Activated CD4-positive, alpha-beta T cell treated with anti-CD3 and anti-CD28 coated beads, Interleukin-2, amount 10 ng/mL, durations not matched to agents 7 days and 5 days (primary cell): ENCODE measurements around the gene ABTB2. TPM values are rescaled to one million over a fixed set of nuclear protein-coding genes. Genes with fewer than 3 reads are reported as not detected.
"Not testable (repeated sequence)": the region's sequence is repeated elsewhere in the genome, so short reads cannot be mapped to it uniquely, and the experiment has no call there.

Source experiments
- CTCF ChIA-PET: fragments of 350-600 bp; sonication (Branson Sonifier 250); formaldehyde crosslinking; loops from one replicate; lab custom pipeline; 2021; ENCODE audit warnings: antibody characterized with exemption; lab: Charles Lee
- POLR2A ChIA-PET: fragments of 350-600 bp; sonication (Branson Sonifier 250); formaldehyde crosslinking; loops from one replicate; lab custom pipeline; 2021; ENCODE audit warnings: antibody characterized with exemption; lab: Charles Lee
- DNase-seq: peaks from one replicate; pipeline ENCODE4 v3.0.0-alpha.2; 2020
- H3K27ac Mint-ChIP-seq: one replicate; pipeline ENCODE4 v1.8.0; 2021; ENCODE audit warnings: mild to moderate bottlenecking, moderate library complexity, mixed read lengths
- H3K27me3 Mint-ChIP-seq: one replicate; pipeline ENCODE4 v1.8.0; 2021; ENCODE audit warnings: mixed read lengths
- H3K36me3 Mint-ChIP-seq: one replicate; pipeline ENCODE4 v1.8.0; 2021; ENCODE audit warnings: low read depth, mixed read lengths
- H3K4me1 Mint-ChIP-seq: one replicate; pipeline ENCODE4 v1.8.0; 2021; ENCODE audit warnings: mixed read lengths
- H3K4me3 Mint-ChIP-seq: one replicate; pipeline ENCODE4 v1.8.0; 2021; ENCODE audit warnings: mild to moderate bottlenecking, moderate library complexity, mixed read lengths
- H3K9me3 Mint-ChIP-seq: one replicate; pipeline ENCODE4 v1.8.0; 2021; ENCODE audit warnings: mixed read lengths
- total RNA-seq, 2 experiments: library from RNA; stranded (reverse); gene quantifications; one replicate each; pipeline ENCODE4 v1.2.3, GENCODE V29; 2021

Gene ABTB2
- under 1 TPM; 0.55 to 0.65 TPM for total RNA-seq

DNA sequence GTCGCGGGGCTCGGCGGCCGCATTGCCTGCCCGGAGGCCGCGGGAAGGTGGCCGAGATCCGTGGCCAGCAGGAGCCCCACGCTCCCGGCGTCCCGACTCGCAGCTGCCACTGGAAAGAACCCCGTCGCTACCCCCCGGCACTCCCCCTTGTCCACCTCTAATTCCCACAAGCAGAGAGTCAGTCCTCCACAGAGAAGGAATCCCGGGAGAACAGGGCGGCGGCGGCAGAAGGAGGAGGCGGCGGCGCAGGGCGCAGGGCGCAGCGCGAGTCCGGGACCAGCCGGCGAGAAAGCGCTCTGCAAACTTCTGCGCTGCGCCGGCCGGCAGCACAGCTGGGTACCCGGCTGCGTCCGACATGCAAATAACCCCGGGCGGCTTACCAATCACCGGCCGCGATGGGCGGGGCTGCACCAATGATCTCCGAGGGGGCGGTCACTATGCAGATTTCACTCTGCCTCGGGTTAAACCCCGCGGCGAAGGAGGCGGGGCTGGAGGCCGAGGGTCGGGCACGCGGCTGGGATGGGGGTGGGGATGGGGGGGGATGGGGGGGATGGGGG lies at the start of gene ABTB2:
TSS of gene ABTB2 (minus strand) at position 310 of the 557 bp plus-strand sequence.
- ChIA-PET POLR2A (interaction anchor here (0.6 kb wide), 1 partner anchor 13 kb away, joined by 3 read pairs; no protein-coding TSS in a partner anchor), CTCF (interaction anchor here (0.7 to 5.3 kb wide), 12 partner anchors 11 to 370 kb away, joined by 3 to 46 read pairs (median 4); no protein-coding TSS in a partner anchor)
- H3K4me3 Mint-ChIP-seq = peak within 1 kb of the TSS; percentile 80
- DNase-seq = peak; percentile 98
- H3K36me3 Mint-ChIP-seq = no peaks in the 10 kb centered on the region
- peaks cover 49% of the 10 kb centered on the region for H3K27me3 Mint-ChIP-seq
- peaks cover 18% of the 10 kb centered on the region for H3K4me1 Mint-ChIP-seq
- H3K9me3 Mint-ChIP-seq = no peaks in the 10 kb centered on the region
- peak within 1 kb of the TSS; percentile 82 for H3K27ac Mint-ChIP-seq

DNA sequence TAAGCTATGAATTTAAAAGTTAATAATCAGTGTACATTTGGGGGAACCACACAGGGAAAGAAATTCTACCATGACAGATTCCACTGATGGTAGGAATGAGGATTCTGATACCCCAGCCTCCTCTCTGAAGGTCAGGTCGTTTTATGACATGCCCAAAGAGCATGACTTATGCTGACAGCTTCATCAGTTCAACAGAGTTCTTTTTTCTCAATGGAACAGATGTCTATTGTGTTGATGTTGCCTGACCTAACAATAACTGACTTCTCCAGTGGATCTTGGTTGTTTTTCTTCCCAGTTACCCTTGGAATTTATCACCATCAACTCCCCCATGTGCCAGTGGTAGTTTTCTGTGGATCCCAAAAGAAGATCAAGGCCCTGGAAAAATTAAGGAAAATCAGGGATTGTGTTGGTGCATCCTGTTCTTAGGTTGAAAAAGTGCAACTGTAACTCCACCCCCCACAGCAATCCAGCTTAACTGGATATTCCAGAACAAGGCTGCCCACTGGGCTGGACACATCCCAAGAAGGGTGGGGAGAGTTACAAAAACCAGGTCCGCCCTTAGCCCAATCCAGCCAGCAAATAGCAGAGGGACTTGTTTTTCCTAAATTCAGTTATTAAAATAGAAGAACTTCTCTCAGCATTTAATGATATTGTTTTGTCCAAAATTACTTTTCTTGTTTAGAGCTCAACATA lies 49.5 kb upstream of the ABTB2 start:
- no peak for DNase-seq
- no peaks in the 10 kb centered on the region for H3K4me1 Mint-ChIP-seq
- H3K27me3 Mint-ChIP-seq = peaks cover 37% of the 10 kb centered on the region
- ChIA-PET POLR2A (interaction anchor here (0.6 kb wide), 1 partner anchor 130 kb away, joined by 3 read pairs; no protein-coding TSS in a partner anchor), CTCF (no interaction called here)
- H3K36me3 Mint-ChIP-seq = no peaks in the 10 kb centered on the region
- H3K4me3 Mint-ChIP-seq = no peak overlapping the region
- H3K9me3 Mint-ChIP-seq = peaks cover 5% of the 10 kb centered on the region
- H3K27ac Mint-ChIP-seq = no peak overlapping the region

DNA sequence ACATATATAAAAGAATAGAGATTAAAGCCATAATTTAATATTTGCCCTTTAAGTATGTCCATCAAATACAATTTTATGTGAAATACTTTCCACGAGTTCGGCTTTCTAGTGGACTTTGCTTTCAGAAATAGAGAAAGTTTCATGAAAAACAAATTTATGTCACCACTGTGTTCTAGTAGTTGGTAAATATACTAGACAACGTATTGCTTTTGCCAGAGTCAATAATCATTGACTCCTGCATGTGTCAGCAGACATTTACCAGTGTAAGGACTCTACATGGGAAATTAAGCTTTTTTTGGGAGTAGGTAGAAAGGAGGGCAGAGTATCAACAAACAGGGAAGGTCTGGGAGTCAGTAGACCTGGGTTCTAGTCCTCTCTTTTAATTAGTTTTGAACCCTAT lies 48.6 kb upstream of the ABTB2 start:
- H3K27ac Mint-ChIP-seq = no peak overlapping the region
- H3K36me3 Mint-ChIP-seq = no peaks in the 10 kb centered on the region
- H3K4me1 Mint-ChIP-seq = no peaks in the 10 kb centered on the region
- peaks cover 37% of the 10 kb centered on the region for H3K27me3 Mint-ChIP-seq
- CTCF ChIA-PET = no interaction called here
- POLR2A ChIA-PET = no interaction called here
- peaks cover 2% of the 10 kb centered on the region for H3K9me3 Mint-ChIP-seq
- no peak for DNase-seq
- H3K4me3 Mint-ChIP-seq = no peak overlapping the region

DNA sequence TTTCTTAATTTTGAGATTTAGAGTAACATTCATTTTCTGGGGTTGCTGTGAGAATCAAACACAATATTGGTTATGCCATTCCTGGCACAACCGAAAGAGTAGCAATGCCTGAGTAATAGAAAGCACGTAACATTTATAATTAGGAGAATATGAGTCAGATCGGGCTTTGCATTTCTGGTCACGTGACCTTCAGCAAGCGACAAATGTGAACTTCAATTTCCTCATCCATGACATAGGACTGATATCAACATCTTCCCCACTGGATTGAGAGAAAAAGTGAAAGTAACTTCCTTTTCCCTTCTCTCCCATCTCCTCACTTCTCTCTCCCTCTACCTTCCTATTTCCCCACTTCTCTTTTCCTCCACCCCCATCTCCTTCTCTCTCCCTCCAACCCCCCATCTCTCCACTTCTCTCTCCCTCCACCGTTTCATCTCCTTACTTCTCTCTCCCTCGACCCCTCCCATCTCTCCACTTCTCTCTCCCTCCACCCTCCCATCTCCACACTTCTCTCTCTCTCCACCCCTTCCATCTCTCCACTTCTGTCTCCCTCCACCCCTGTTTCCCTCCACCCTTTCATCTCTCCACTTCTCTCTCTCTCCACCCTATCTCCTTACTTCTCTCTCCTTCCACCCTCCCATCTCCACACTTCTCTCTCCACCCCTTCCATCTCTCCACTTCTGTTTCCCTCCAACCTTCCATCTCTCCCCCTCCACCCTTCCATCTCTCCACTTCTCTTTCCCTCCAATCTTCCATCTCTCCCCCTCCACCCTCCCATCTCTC lies 47.5 kb upstream of the ABTB2 start:
- peaks cover 37% of the 10 kb centered on the region for H3K27me3 Mint-ChIP-seq
- no peak overlapping the region for H3K27ac Mint-ChIP-seq
- ChIA-PET CTCF (interaction anchor here (0.5 kb wide), 1 partner anchor 1151 kb away, joined by 3 read pairs; no protein-coding TSS in a partner anchor), POLR2A (no interaction called here)
- no peaks in the 10 kb centered on the region for H3K4me1 Mint-ChIP-seq
- DNase-seq = no peak
- H3K9me3 Mint-ChIP-seq = peaks cover 2% of the 10 kb centered on the region
- no peaks in the 10 kb centered on the region for H3K36me3 Mint-ChIP-seq
- no peak overlapping the region for H3K4me3 Mint-ChIP-seq

DNA sequence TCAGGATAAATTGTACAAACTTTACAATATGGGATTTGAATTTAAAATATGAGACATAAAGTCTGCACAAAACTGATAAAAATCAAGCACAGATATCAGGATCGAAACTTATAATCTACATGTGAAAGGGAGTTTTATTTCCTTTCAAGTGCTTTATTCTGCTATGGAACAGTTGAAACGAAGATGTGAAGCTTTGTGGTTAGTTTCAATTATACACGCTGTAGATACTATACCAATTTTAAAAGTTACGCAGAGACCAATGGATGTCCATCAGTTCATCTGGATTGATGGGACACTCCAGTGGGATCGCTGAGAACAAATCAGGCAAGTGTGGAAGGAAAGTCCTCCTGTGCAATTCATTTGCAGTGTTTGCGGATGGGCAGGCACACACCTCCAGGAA lies 46.5 kb upstream of the ABTB2 start:
- peaks cover 2% of the 10 kb centered on the region for H3K9me3 Mint-ChIP-seq
- no peaks in the 10 kb centered on the region for H3K4me1 Mint-ChIP-seq
- DNase-seq = no peak
- H3K36me3 Mint-ChIP-seq = no peaks in the 10 kb centered on the region
- H3K27ac Mint-ChIP-seq = no peak overlapping the region
- no peak overlapping the region for H3K4me3 Mint-ChIP-seq
- POLR2A ChIA-PET = no interaction called here
- peaks cover 33% of the 10 kb centered on the region for H3K27me3 Mint-ChIP-seq
- CTCF ChIA-PET = no interaction called here

DNA sequence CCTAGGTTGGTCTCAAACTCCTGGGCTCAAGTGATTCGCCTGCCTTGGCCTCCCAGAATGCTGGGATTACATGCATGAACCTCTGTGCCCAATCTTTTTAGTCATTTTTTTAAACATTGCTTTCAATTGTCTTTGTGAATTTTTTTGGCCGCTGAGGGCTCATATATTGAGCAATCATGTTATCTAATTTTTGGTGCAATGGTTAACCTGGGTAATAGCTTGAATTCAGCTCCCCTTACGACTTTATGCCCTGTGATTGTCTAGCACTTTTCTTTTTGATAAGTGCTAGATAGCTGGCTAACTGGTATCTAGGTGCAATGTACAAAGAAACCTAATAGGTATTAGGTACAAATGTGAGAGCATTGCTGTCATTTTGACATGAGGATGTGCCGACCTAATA lies 45.6 kb upstream of the ABTB2 start:
- ChIA-PET CTCF (no interaction called here), POLR2A (no interaction called here)
- H3K9me3 Mint-ChIP-seq = no peaks in the 10 kb centered on the region

DNA sequence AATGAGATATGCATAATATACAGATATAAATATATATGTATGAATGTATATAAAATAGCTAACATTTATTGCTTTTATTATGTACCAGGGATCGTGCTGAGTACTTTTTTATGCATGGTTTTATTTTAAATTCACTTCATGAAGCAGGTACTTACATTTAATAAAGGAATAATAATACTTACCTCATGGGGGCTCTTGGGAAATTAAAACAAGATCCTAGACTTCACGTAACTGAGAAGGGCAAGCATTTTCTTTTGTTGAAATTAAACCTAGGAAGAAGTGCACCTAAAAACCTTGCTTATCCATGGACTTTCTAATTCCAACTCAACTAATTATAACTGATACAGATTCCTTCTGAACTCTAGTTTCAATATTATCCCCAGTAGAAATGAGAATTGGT lies 40.0 kb upstream of the ABTB2 start:
- CTCF ChIA-PET = no interaction called here

More for the DNA sequence above, 45.6 kb upstream of the ABTB2 start:
- no peaks in the 10 kb centered on the region for H3K36me3 Mint-ChIP-seq
- H3K4me3 Mint-ChIP-seq = no peak overlapping the region
- no peak overlapping the region for H3K27ac Mint-ChIP-seq
- no peaks in the 10 kb centered on the region for H3K4me1 Mint-ChIP-seq
- DNase-seq = no peak
- H3K27me3 Mint-ChIP-seq = peaks cover 27% of the 10 kb centered on the region

DNA sequence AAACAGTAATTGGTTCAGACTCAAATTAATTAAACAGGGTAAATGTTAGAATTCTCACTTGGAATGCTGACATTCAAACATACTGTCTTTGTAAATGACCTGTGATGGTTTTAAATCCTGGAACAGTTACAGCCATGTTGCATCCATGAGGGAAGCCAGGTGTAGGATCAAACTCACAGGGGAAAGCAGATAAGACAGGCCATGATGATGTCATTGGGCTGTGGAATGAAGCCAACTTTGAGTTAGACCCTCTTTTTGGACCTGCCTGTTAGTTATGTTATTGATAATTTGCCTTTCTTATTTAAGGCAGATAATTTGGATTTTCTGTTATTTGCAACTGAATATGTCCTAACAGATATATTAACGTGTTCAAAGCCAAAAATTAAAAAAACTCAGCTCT lies 39.3 kb upstream of the ABTB2 start:
- ChIA-PET CTCF (no interaction called here), POLR2A (no interaction called here)
- no peak for DNase-seq
- Mint-ChIP-seq H3K27me3 (peaks cover 14% of the 10 kb centered on the region), H3K4me1 (no peaks in the 10 kb centered on the region), H3K4me3 (no peak overlapping the region), H3K27ac (no peak overlapping the region), H3K9me3 (peaks cover 12% of the 10 kb centered on the region), H3K36me3 (no peaks in the 10 kb centered on the region)

More for the DNA sequence above, 40.0 kb upstream of the ABTB2 start:
- Mint-ChIP-seq H3K4me3 (no peak overlapping the region), H3K4me1 (no peaks in the 10 kb centered on the region), H3K36me3 (no peaks in the 10 kb centered on the region), H3K9me3 (peaks cover 8% of the 10 kb centered on the region), H3K27ac (no peak overlapping the region), H3K27me3 (peaks cover 8% of the 10 kb centered on the region)
- no peak for DNase-seq
- POLR2A ChIA-PET = no interaction called here

DNA sequence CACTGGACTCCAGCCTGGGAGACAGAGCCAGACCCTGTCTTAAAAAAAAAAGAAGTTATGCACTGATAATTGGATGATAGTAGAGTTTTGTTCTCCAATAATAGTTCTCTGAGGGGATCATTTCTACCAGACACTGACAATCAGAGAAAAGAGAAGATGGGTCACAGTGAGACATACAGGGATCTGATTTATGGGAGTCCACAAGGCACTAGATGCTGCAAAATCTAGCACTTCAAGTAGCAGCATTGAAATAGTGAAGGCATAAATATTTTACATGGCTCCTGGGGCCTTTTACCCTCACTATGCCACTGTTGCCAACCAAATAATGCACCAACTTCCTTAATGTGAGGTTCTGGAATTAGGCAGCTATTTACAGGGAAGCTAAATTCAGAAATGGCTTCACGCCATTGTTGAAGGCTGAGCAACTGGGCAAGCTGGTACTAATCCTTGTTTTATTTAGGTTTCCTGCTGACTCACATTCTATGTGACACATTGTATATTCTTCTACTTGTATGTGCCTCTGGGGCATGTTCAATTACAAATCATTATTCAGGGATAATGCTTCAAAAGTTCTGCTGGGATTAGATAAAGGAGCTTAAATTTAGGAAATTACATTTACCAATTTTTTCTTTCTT lies 38.2 kb upstream of the ABTB2 start:
- ChIA-PET CTCF (no interaction called here), POLR2A (no interaction called here)
- DNase-seq = no peak
- Mint-ChIP-seq H3K27me3 (peaks cover 20% of the 10 kb centered on the region), H3K4me1 (no peaks in the 10 kb centered on the region), H3K9me3 (peaks cover 12% of the 10 kb centered on the region), H3K4me3 (no peak overlapping the region), H3K36me3 (no peaks in the 10 kb centered on the region), H3K27ac (no peak overlapping the region)

DNA sequence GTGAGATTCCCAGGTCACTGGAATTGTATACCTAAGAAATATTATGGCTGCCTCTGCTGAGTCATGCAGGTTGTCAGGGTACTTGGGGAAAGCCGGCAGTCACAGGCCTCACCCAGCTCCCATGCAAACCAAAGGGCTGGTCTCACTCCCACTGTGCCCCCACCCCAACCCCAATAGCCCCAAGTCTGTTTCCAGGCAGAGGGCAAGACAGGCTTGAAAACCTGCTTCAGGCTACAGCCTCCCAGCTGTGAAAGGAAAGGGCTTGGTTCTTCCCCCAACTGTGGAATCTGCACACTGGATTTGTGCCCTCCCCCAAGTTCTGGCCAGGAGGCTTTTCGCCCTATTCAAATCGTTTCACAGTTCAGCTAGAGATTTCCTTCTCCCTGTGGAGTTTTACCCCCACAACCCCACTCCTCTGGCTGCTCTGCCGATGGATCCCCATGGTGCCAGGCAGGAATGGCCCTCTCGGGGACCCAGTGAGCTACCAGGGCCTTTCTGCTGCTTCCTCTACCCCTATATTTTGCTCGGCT lies 37.0 kb upstream of the ABTB2 start:
- no peak overlapping the region for H3K4me3 Mint-ChIP-seq
- no peak for DNase-seq
- no peaks in the 10 kb centered on the region for H3K4me1 Mint-ChIP-seq
- peaks cover 31% of the 10 kb centered on the region for H3K27me3 Mint-ChIP-seq
- no peak overlapping the region for H3K27ac Mint-ChIP-seq
- CTCF ChIA-PET = no interaction called here
- H3K36me3 Mint-ChIP-seq = no peaks in the 10 kb centered on the region
- POLR2A ChIA-PET = no interaction called here
- peaks cover 12% of the 10 kb centered on the region for H3K9me3 Mint-ChIP-seq

DNA sequence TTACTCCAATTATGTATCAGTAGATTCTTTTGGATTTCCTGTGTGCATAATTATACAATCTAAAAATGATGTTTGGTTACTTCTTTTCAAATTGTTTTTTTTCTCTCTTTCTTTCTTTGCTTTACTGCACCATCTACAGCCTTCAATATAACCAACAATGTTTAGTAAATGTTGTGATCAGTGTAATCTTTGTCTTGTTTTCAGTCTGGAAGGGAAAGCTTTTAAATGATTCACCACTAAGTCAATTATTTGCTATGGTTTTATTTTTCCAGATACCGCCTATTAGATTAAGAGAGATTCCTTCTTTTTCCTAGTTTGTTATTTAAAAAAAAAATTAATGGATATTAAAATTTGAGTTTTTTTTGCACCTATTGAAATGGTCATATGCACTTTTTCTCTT lies 29.8 kb upstream of the ABTB2 start:
- CTCF ChIA-PET = interaction anchor here (0.9 kb wide), 1 partner anchor 14 kb away, joined by 3 read pairs; no protein-coding TSS in a partner anchor
- H3K4me3 Mint-ChIP-seq = no peak overlapping the region
- H3K27me3 Mint-ChIP-seq = peaks cover 30% of the 10 kb centered on the region
- POLR2A ChIA-PET = no interaction called here
- no peaks in the 10 kb centered on the region for H3K36me3 Mint-ChIP-seq
- peaks cover 2% of the 10 kb centered on the region for H3K9me3 Mint-ChIP-seq
- no peak for DNase-seq
- H3K4me1 Mint-ChIP-seq = no peaks in the 10 kb centered on the region
- no peak overlapping the region for H3K27ac Mint-ChIP-seq

DNA sequence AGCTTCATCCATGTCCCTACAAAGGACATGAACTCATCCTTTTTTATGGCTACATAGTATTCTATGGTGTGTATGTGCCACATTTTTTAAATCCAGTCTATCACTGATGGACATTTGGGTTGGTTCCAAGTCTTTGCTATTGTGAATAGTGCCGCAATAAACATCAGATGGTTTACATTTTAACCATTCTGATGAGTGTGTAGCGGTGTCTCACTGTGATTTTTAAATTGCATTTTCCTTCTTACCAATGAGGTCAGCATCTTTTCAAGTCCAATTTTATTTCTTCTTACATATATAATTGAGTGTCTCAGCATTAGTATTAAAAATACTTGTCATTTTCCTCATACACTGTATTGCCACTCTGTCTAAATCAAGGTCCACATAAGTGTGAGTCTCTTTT lies 28.5 kb upstream of the ABTB2 start:
- H3K27ac Mint-ChIP-seq, H3K36me3 Mint-ChIP-seq, DNase-seq, H3K4me1 Mint-ChIP-seq, POLR2A ChIA-PET, H3K4me3 Mint-ChIP-seq, H3K9me3 Mint-ChIP-seq, CTCF ChIA-PET: not testable (repeated sequence)
- H3K27me3 Mint-ChIP-seq = peaks cover 22% of the 10 kb centered on the region
